ENCODE results near the gene CCDC183.

DNA sequence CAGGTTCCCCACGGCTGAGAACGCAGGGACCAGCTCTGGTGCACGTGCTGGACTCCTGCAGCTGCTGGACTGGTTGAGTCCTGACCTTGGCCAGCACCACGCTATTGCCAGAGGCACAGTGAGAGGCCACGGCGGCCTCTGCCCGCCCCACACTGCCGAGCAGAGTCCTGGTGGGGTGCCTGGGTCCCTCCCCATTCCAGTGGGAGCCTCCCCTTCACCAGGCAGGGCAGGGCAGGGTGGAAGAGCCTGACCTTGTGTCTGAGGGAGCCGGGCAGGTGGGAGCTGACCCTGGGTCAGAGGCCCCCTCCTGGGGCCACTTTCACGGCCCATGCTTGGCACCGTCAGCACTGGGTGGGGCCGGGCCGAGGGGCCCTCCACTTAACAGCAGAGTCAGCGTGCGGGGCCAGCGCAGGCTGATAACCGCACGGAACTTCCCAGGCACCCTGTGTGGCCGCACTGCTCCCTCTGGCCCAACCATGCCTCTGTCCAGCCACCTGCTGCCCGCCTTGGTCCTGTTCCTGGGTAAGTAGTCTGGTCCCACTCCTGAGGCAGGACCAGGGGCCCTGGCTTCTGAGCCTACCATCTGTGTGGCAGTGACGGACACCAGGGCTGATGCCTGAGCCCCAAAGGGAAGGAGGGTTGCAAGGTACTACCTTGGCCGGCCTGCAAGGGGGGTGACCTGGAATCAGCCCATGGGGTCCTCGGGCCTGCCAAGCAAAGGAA is 56.0 kb downstream of the CCDC183 start, which contains the start of gene MAMDC4:
- TF ChIP-seq, protein P1, sequence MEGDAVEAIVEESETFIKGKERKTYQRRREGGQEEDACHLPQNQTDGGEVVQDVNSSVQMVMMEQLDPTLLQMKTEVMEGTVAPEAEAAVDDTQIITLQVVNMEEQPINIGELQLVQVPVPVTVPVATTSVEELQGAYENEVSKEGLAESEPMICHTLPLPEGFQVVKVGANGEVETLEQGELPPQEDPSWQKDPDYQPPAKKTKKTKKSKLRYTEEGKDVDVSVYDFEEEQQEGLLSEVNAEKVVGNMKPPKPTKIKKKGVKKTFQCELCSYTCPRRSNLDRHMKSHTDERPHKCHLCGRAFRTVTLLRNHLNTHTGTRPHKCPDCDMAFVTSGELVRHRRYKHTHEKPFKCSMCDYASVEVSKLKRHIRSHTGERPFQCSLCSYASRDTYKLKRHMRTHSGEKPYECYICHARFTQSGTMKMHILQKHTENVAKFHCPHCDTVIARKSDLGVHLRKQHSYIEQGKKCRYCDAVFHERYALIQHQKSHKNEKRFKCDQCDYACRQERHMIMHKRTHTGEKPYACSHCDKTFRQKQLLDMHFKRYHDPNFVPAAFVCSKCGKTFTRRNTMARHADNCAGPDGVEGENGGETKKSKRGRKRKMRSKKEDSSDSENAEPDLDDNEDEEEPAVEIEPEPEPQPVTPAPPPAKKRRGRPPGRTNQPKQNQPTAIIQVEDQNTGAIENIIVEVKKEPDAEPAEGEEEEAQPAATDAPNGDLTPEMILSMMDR (IDR thresholded peaks at IDR 0.05) = no peak
- TF ChIP-seq POLR2AphosphoS5 (IDR thresholded peaks at IDR 0.05) (no peak), POLR2A (IDR thresholded peaks at IDR 0.05) (no peak)
